HG02678 (cell line): ENCODE measurements around the gene PMFBP1.

Experiments
- ATAC-seq: cut with Tn5 transposase; IDR thresholded peaks from one replicate; pipeline ENCODE4 v1.9.1; 2021; ENCODE audit warnings: mild to moderate bottlenecking, moderate library complexity; ENCODE audit not compliant: unreplicated experiment

PMFBP1 gene

DNA sequence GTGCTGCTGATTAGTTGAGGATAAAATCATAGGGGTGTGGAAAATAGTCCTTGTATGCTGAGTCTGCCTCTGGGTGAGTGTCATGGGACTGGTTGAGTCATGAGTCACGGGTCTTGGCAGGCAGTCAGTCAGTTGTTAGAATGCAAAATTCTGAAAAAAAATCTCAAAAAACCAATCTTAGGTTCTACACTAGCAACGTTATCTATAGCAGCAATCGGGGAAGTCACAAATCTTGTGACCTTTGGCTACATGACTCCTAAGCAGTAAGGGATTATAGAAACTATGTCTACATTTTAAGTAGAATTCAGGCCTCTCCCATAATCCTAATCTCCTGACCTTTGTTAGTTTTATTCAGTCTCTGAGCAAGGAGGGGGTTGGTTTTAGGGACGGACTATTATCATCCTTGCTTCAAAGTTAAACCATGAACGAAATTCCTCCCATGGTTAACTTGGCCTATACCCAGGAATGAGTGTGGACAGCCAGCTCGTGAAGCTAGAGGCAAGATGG is 18.0 kb upstream of the PMFBP1 start:
- ATAC-seq = no peak

DNA sequence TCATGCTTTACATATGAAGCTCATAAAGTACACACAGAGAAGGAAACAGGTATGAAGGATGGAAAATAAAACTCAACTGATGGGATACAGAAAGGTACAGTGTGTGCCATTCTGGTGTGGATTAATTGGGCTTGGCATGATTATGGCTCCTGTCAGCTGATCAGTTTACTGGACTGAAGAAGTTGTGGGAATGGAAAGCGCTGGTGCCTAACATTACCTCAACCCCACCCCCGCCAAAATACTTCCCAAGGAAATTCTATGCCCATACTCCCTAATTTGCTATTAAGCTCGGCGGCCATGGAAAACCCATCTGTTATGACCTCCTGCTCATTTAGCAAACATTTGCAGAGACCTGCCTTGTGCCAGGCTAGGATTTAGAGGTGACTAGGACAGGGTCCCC is 16.6 kb upstream of the PMFBP1 start:
- ATAC-seq = no peak

DNA sequence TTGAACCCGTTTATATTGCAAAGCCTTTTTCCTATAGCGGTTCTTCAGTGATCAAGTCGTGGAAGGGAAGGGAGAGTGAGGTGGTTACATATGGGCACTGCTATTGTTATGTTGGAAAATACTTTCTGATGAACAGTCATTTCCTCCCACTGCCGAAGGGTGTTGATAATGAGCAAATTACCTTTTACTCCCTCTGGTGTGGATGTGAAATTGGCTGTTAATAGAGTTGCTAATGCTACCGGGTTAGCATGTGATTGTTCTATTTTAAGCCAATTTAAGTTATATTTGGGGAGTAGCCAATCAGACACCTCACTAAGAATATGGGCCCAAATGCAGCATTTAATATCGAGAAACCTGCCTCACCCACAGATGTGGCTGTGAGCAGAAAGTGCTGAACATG is 15.6 kb upstream of the PMFBP1 start:
- no peak for ATAC-seq

GRCh38 chr16:72182976-72183375 is 11.0 kb upstream of the PMFBP1 start:
- no peak for ATAC-seq

GRCh38 chr16:72179204-72179970 is 7.4 kb upstream of the PMFBP1 start:
- ATAC-seq = no peak

DNA sequence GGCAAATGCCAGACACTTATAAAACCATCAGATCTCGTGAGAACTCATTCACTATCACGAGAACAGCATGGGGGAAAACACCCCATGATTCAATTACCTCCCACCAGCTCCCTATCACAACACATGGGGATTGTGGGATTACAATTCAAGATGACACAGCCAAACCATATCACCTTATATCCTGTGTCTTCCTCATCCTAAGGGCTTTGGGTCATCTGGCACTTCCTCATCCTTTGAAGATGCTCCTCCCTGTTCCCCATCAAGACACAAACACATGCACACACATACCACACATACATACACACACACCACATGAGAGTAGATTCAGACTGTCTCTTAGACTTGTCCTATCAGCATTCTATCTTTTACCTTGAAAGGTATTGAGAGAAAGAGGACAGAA is 2.8 kb upstream of the PMFBP1 start:
- no peak for ATAC-seq

- ATAC-seq = no peak
Observed at GRCh38 chr16:72173997-72174396, 2.0 kb upstream of the PMFBP1 start.

GRCh38 chr16:72171236-72171635 is 719 bp downstream of the PMFBP1 start:
- ATAC-seq = no peak

DNA sequence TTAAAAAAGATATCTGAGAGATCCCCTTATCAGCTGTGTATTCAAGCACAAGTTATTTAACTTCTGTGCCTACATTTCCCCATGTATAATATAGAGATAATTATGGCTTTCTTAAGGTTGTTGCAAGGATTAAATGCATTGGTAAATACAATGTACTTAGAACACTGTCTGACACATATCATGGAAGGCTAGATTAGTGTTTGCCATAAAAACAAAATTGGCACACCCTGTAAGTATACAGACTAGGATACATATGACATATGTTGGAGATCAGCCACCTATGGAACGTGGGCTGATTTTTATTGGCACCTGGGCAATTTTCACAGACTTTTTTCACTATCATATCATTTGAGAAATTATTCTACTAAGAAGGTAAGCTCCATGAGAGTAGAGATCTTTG is 2.2 kb downstream of the PMFBP1 start:
- no peak for ATAC-seq

GRCh38 chr16:72168365-72168764 is 3.6 kb downstream of the PMFBP1 start:
- no peak for ATAC-seq

GRCh38 chr16:72166954-72167561 is 4.9 kb downstream of the PMFBP1 start:
- no peak for ATAC-seq

DNA sequence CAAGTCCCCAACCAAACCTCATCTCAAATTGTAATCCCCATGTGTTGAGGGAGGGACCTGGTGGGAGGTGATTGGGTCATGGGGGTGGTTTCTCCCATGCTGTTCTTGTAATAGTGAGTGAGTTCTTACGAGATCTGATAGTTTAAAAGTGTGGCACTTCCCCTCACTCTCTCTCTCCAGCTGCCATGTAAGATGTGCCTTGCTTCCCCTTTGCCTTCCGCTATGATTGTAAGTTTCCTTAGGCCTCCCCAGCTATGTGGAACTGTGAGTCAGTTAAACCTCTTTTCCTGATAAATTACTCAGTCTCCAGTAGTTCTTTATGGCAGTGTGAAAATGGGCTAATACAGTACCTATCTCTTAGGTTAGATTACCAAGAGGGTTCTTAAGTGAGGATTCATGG is 5.8 kb downstream of the PMFBP1 start:
- no peak for ATAC-seq

DNA sequence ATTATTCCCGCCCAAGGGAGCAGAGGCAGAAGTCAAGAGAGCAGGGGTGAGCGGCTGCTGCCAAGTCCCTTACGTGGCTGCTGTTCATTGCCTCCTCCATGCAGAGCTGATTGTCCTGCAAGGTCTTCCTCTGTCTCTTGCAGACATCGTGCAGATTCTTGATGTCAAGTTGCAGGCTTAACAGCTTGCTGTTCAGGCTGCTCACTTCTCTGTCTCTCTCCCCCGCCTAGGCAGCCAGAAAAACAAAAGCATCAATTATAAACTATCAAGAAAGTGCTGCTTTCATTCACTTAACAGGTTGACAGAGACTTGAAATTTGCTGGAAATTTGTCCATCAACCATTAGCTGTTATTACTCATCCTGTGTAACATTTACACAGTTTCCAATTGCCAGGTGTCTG is 7.3 kb downstream of the PMFBP1 start:
- ATAC-seq = no peak

DNA sequence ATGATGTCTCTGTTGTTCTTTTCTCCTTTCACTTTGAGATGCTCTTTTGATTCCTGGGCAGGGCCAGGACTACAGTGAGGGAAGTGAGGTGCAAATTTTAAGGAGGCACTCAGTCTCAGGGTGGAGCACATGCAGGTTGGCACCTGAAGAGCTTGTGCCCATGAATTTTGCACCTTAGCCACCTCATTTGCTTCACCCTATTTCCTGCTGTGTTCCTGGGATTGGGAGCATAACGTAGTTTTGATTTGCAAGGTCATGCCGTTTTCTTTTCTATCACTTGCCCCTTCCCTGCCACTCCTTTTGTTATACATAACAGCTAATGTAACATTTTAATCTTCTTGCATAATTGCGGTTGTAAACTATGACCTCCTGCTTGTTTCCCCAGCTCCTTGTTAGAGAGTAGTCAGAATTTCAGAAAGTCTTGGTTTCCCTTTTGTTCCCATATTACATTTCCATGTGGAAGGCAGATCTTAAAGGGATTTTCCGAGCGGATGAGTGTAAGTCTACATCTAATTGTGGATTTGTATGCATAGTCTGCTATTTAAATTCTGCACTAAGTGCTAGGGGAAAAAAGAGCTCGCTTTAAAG is 9.8 kb downstream of the PMFBP1 start:
- no peak for ATAC-seq

GRCh38 chr16:72159801-72160200 is 12.2 kb downstream of the PMFBP1 start:
- ATAC-seq = no peak

DNA sequence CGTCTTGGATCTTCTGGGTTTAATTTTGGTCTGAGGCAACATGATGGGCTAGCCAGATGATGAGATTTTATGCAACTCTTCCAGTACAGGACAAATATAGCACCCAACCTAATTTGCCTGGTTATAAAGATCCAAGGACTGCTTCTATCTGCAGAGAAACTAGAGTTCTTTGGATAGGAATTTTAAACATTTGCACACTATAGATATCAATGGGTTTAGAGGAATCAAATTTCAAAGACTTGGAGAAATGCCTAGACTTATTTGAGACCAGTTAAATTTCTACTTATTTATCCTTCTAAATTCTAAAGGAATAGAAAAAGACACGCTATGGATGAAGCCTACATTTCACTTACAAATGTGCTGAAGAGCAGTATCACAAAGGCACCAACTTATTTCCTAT is 12.6 kb downstream of the PMFBP1 start:
- no peak for ATAC-seq

- no peak for ATAC-seq
Observed at GRCh38 chr16:72149676-72150464, 22.1 kb downstream of the PMFBP1 start.

DNA sequence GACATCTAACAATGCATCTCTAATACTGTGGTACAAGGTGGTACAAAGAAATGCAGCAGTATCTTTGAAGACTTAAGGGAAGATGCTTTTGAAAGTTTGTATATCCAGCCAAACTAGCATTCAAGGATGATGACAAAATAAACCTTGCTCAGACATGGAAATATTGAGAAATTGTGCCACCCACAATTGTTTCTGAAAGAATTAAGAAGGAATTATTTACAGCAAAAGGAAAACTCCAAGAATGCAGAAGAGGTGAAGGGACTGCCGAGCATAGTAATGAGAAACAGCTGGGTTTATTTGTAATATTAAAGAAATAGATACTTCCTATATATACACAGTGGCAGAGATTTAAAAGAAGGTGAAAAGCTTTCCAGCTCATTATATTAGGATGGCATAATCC is 29.5 kb downstream of the PMFBP1 start:
- no peak for ATAC-seq

DNA sequence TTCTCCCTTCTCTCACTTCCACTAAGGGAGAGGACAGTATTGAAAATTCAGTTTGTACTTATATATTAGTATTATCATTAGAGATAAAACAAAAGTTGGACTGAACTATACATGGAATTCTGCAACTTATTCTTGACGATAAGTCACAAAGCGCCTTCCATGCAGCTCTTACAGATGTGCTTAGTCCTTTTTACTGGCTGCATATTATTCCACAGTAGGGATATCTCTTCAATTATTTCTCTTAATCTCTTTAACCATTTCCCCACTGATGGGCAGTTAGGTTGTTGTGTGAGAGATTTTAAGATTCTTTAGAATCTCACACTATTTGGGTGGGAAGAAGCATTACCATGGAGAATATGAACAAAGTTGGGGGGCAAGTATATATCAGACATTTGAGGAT is 32.0 kb downstream of the PMFBP1 start:
- ATAC-seq = no peak

DNA sequence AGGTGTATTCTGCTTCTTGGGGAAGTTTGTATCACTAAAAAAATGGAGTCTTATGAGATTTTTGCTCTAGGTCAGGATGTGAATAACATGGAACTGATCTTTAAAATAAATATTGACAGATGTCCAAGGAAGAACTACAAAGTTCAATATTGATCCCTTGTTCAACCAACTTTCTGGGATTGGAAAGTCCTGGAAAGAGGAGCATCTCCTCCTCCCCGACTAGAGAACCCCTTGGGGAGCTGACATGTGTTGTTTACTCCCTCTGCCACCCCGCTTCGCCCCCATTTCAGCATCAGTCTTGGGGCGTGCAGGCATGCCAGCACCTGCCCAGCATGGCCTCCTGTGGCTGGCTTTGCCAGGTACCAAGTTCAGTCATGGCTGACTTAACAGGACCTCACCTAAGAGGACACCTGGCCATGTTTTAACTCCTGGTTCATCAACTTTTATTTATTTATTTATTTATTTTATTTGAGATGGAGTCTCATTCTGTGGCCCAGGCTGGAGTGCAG is 33.8 kb downstream of the PMFBP1 start:
- no peak for ATAC-seq

DNA sequence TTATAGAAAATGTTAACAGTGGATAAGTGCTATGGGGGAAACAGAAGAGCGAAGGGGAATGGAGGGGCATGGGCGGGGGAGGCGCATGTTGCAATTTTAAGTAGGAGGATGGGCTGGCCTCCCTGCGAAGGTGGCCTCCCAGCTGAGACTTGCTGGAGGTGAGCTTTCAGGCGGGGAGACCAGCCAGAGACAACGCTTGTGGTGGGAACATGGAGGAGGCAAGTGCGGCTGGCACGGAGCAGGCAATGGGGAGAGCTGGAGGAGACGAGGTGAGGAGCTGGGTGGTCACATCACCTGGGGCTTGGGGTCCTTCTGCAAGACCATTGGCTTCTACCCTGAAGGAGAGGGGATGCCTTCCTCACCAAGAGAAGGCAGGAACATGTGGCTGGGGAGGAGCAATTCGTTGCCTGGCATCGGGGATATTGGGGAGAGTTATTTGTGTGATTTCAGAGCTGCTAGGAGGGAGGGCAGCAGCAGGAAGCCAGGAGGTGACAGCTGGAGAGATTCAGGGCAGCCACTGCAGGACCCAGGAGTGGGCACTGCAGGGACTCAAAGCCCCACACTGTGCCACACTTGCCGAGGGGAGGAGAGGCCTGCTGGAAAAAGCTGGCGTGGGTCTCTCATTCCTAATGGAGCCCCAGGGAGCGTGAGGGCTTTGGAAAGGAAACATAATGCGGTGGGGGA is 34.4 kb downstream of the PMFBP1 start:
- no peak for ATAC-seq
